Measurements from ENCODE around the gene ZBED4.

DNA sequence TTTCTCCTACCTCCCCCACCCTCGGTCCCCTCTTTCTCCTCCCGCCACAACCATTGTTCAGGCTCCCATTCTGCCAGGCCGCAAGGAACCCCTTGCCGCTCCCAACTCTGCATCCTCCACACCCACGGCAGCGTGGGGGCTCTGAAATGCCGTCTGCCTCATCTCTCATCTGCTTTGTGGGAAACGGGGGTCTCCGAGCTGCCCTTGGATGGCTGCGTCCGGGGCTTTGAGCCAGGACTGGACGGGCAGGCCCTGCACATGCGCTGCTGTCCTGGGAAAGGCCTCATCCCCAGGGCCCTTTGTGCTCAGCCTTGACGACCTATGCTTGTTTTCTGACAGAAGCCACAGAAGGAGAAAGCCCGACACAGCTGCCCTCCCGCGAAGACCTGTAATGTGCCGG is 73.3 kb downstream of the ZBED4 start:
- TF ChIP-seq, protein P1, sequence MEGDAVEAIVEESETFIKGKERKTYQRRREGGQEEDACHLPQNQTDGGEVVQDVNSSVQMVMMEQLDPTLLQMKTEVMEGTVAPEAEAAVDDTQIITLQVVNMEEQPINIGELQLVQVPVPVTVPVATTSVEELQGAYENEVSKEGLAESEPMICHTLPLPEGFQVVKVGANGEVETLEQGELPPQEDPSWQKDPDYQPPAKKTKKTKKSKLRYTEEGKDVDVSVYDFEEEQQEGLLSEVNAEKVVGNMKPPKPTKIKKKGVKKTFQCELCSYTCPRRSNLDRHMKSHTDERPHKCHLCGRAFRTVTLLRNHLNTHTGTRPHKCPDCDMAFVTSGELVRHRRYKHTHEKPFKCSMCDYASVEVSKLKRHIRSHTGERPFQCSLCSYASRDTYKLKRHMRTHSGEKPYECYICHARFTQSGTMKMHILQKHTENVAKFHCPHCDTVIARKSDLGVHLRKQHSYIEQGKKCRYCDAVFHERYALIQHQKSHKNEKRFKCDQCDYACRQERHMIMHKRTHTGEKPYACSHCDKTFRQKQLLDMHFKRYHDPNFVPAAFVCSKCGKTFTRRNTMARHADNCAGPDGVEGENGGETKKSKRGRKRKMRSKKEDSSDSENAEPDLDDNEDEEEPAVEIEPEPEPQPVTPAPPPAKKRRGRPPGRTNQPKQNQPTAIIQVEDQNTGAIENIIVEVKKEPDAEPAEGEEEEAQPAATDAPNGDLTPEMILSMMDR (IDR thresholded peaks at IDR 0.05) = no peak
- TF ChIP-seq POLR2A (IDR thresholded peaks at IDR 0.05) = no peak
